ACC112 (cell line): ENCODE results near the gene PRKCB.

Experiments
- H2AFZ ChIP-seq: fragments of 200-600 bp; sonication (generic); one replicate; pipeline ENCODE4 v1.6.0; 2017; ENCODE audit warnings: antibody characterized with exemption, low read length; ENCODE audit not compliant: unreplicated experiment
- H3K27ac ChIP-seq: fragments of 200-600 bp; sonication (generic); 2 replicates; pipeline ENCODE4 v1.5.1; 2014; ENCODE audit warnings: low read depth, mild to moderate bottlenecking, antibody characterized with exemption, low read length, moderate library complexity
- H3K27me3 ChIP-seq: fragments of 200-600 bp; sonication (generic); 2 replicates; pipeline ENCODE4 v1.6.1; 2014; ENCODE audit warnings: mild to moderate bottlenecking, antibody characterized with exemption, low read length, moderate library complexity, mixed read lengths; ENCODE audit not compliant: insufficient read depth
- H3K36me3 ChIP-seq: fragments of 200-600 bp; sonication (generic); 2 replicates; pipeline ENCODE4 v1.6.1; 2016; ENCODE audit warnings: mild to moderate bottlenecking, antibody characterized with exemption, low read length, moderate library complexity, mixed read lengths; ENCODE audit not compliant: insufficient read depth
- H3K4me1 ChIP-seq: fragments of 200-600 bp; sonication (generic); one replicate; pipeline ENCODE4 v1.6.1; 2016; ENCODE audit warnings: low read length, mixed read lengths; ENCODE audit not compliant: insufficient read depth, unreplicated experiment, control insufficient read depth
- H3K4me3 ChIP-seq: fragments of 200-600 bp; sonication (generic); 2 replicates; pipeline ENCODE4 v1.5.1; 2014; ENCODE audit warnings: mild to moderate bottlenecking, low read depth, low read length
- H3K79me2 ChIP-seq: fragments of 200-600 bp; sonication (generic); one replicate; pipeline ENCODE4 v1.6.0; 2016; ENCODE audit warnings: low read length; ENCODE audit not compliant: control insufficient read depth, unreplicated experiment, insufficient read depth

Gene PRKCB

DNA sequence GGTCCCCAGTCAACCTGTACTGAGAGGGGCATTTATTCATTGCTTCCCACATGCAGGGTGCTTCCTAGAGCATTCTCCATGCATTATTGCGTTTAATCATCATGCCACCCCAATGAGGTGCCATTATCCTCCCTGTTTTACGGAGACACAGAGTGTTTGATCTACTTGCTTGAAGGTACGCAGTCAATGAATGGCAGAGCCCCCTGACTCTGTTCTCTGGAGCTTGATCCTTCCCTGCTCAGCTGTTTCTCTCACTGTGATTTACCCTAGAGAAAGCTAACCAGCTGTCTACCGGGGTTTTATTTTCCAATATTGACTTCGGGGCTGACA is 117.2 kb downstream of the PRKCB start:
- H3K79me2 ChIP-seq = no peaks in the 10 kb centered on the region

DNA sequence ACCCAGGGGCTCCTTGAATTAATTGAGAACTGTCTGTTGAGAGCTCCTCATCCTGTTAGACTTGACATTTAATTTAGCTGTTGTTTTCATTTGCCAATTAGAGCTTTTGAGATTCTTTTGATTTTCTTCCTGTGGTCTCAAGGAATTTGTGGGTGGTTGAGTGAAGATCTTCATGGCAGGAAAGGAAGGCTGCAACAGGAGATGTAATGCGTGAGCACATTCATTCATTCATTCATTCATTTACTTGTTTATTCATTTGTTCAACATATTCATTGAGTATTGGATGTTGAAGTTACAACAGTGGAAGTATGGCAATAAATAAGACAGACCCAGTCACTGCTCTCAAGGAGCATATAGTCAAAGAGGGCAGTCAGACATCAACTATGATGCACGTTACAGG is 117.7 kb downstream of the PRKCB start:
- H2AFZ ChIP-seq = no peak overlapping the region
- H3K27ac ChIP-seq = no peak overlapping the region
- no peaks in the 10 kb centered on the region for H3K4me1 ChIP-seq
- no peak overlapping the region for H3K4me3 ChIP-seq
- H3K36me3 ChIP-seq = no peaks in the 10 kb centered on the region
- peaks cover 7% of the 10 kb centered on the region; the same call in 1 of the 2 replicates for H3K27me3 ChIP-seq
- H3K79me2 ChIP-seq = no peaks in the 10 kb centered on the region

More for the DNA sequence above, 117.2 kb downstream of the PRKCB start:
- Histone ChIP-seq H3K4me1 (no peaks in the 10 kb centered on the region), H3K27me3 (peaks cover 7% of the 10 kb centered on the region; the same call in 1 of the 2 replicates), H3K27ac (no peak overlapping the region), H3K36me3 (no peaks in the 10 kb centered on the region), H3K4me3 (no peak overlapping the region), H2AFZ (no peak overlapping the region)

DNA sequence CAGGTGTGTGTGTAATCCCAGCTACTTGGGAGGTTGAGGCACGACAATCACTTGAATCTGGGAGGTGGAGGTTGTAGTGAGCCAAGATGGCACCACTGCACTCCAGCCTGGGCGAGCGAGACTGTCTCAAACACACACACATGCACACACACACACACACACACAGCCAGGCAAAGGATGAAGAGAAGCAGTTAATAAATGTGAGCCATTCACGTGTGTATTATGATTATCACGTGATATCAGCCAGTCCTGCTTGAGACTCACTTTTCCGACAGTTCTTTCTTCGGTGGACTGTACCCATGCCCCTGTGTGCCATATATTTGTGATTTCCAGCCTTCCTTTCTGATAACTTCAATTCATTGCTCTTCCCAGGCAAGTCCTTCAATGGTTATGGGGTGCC is 119.3 kb downstream of the PRKCB start:
- Histone ChIP-seq H3K4me1 (no peaks in the 10 kb centered on the region), H3K36me3 (no peaks in the 10 kb centered on the region), H3K4me3 (no peak overlapping the region), H3K27me3 (peaks cover 7% of the 10 kb centered on the region; the same call in 1 of the 2 replicates), H2AFZ (no peak overlapping the region), H3K79me2 (no peaks in the 10 kb centered on the region), H3K27ac (no peak overlapping the region)

DNA sequence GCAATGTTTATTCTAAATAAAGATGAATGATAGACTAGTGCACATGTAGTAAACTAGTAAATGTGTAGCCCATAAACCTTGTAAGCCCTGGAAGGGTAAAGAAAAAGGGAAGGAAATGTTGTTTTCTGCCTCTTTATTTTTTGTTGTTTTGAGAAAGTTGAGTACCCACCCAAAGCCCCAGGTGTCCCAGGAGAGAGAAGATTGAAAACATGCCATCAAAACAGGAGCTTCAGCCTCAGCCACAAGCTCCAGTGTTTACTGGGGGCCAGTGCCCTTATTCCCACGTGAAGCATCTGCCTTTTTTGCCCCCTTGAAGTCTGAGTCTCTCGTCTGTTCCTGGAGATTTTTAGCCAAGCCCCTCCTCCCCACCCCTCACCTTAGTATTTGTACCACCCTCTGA is 121.5 kb downstream of the PRKCB start:
- Histone ChIP-seq H3K36me3 (no peaks in the 10 kb centered on the region), H3K4me1 (no peaks in the 10 kb centered on the region), H3K27me3 (peaks cover 7% of the 10 kb centered on the region; the same call in 1 of the 2 replicates), H2AFZ (no peak overlapping the region), H3K4me3 (no peak overlapping the region), H3K27ac (no peak overlapping the region), H3K79me2 (no peaks in the 10 kb centered on the region)

DNA sequence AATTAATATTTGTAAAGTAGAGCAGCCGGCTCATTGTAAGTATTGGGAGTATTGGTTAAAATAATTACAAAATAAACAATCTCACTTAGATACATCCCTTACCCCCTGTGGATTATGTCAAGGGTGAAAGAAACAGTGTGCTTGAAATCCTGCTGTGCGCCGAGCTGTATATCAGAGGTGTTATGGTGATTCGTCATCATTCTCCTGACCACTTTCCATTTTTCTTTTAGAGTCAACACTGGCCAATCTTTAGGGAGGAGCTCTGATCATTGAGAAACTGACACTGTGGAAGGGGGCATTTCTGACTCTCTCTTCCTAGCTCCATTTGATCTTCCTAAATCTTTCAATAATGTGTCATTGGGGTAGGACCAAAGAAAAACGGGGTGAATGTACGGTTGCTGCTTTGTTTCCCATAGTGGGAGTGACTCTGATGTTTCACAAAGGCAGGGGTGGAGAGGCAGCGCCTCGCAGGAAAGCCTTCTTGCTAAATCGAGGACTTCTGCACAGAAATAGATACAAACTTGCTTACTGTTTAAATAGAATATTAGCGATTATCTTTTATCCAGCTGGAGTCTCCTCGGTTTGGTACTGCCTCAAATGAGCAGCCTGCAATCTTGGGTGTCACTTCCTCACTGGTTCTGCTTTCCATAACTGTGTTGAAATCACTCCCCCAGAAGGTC is 123.4 kb downstream of the PRKCB start:
- Histone ChIP-seq H3K4me1 (no peaks in the 10 kb centered on the region), H2AFZ (no peak overlapping the region), H3K27ac (no peak overlapping the region), H3K79me2 (no peaks in the 10 kb centered on the region), H3K4me3 (no peak overlapping the region), H3K36me3 (no peaks in the 10 kb centered on the region), H3K27me3 (no peaks in the 10 kb centered on the region)

DNA sequence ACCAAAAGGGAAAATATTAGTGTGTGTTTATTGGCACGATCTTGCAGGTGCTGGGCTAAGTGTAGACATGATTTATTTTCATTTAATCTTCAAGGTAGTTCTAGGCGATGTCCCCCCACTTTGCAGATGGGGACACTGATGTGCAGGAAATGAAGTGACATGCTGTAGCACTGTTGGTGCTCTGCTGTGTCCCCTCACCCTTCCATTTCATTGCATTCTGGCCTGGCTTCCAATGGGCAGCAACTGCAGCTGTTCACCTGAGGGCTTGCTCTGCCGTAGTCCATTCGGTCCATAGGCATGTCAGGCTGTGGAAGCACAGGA is 123.9 kb downstream of the PRKCB start:
- Histone ChIP-seq H3K4me3 (no peak overlapping the region), H3K27me3 (no peaks in the 10 kb centered on the region), H3K27ac (no peak overlapping the region), H2AFZ (no peak overlapping the region), H3K4me1 (no peaks in the 10 kb centered on the region), H3K36me3 (no peaks in the 10 kb centered on the region), H3K79me2 (no peaks in the 10 kb centered on the region)

DNA sequence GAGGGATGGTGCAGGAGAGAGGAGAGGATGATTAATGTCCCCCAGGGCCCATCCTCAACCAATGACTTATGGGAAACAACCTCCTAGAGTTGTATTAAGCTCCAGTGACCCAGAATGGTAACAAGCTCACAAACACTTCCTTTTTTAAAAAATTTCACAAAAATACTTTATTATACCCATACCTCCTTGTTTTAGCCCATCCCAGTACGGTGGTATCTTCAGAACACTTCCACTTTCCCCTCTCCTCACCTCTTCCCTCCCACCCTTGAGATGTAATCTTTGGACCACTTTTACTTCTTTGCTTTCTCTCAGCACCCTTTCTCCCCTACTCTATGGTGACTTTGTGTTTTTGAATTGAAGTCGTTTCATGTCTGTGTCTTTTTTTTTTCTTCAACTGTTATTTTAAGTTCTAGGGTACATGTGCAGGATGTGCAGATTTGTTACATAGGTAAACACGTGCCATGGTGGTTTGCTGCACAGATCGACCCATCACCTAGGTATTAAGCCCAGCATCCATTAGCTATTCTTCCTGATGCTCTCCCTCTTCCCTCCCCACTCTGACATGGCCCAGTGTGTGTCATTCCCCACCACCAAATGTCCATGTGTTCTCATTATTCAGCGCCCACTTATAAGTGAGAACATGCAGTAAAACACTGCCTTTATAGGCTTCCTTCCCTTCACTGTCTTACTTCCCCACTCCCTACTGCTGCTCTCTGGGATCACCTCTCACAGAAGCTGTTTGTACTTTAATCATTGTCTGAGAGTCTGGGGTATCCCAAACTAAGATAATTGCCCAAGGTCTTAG is 124.5 kb downstream of the PRKCB start:
- H3K79me2 ChIP-seq = no peaks in the 10 kb centered on the region
- no peak overlapping the region for H3K27ac ChIP-seq
- H3K36me3 ChIP-seq = no peaks in the 10 kb centered on the region
- no peak overlapping the region for H3K4me3 ChIP-seq
- no peaks in the 10 kb centered on the region for H3K27me3 ChIP-seq
- no peak overlapping the region for H2AFZ ChIP-seq
- H3K4me1 ChIP-seq = no peaks in the 10 kb centered on the region

DNA sequence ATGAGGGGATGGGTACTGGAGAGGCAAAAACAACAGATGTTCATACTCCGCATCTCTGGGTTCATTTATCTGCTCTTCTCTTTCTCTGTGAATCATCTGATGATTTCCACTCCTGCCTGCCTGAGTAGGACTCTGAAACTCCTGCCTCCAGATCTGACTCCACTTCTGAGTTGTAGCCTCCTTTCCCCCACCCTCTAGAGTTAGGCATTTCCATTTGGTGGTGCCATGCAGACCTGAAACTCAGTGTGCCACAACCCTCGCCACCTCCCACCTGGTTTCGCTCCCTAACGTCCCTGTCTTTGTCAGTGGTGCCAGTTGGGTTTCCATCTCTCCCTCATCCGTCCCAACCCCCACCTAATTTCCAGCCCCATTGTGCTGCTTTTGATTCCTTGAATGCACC is 126.2 kb downstream of the PRKCB start:
- Histone ChIP-seq H3K4me1 (no peaks in the 10 kb centered on the region), H3K27me3 (no peaks in the 10 kb centered on the region), H3K27ac (no peak overlapping the region), H3K36me3 (no peaks in the 10 kb centered on the region), H3K4me3 (no peak overlapping the region), H2AFZ (no peak overlapping the region), H3K79me2 (no peaks in the 10 kb centered on the region)

DNA sequence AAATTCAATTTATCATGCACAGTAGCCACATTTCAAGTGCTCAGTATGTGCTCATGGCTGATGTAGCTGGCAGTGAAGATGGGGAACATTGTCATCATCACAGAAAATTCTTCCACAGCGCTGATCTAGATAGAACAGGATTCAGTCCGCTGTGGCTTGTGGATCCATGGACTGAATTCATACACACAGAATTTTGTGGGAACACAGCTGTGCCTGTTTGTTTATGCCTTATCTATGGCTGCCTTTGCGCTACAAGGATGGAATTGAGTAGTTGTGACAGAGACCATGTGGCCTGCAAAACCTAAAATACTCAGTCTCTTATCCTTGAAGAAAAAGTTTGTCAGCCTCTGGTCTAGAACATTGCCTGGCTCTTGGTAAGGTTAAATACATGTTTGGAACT is 128.4 kb downstream of the PRKCB start:
- Histone ChIP-seq H3K4me1 (no peaks in the 10 kb centered on the region), H3K27ac (no peak overlapping the region), H3K79me2 (no peaks in the 10 kb centered on the region), H3K4me3 (no peak overlapping the region), H2AFZ (no peak overlapping the region), H3K36me3 (no peaks in the 10 kb centered on the region), H3K27me3 (no peaks in the 10 kb centered on the region)

DNA sequence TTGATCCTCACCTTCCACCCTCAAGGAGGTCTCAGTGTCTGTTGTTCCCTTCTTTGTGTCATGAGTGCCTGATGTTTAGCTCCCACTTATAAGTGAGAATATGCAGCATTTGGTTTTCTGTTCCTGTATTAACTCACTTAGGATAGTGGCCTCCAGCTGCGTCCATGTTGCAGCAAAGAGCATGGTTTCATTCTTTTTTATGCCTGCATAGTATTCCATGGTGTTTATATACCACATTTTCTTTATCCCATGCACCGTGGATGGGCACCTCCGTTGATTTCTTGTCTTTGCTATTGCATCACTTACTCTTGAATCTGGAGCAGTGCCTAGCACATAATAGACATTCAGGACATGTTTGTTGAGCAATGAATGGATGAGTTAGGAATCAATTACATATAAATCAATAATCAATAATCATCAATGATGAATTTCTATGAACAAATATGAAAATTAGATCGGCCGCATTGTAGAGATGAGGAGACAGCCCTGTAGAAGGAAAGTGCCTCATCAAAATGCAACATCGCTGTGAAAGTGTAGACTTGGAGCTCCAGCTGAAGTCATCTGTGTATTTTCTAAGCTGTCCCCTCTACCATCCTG is 129.5 kb downstream of the PRKCB start:
- H3K27me3 ChIP-seq = no peaks in the 10 kb centered on the region
- no peak overlapping the region for H3K27ac ChIP-seq
- H3K79me2 ChIP-seq = no peaks in the 10 kb centered on the region
- no peak overlapping the region for H2AFZ ChIP-seq
- no peaks in the 10 kb centered on the region for H3K36me3 ChIP-seq
- no peaks in the 10 kb centered on the region for H3K4me1 ChIP-seq
- H3K4me3 ChIP-seq = no peak overlapping the region
